AG10803 (cell line): ENCODE results near the gene SLC2A13.

Experiments
- DNase-seq: peaks from one replicate; pipeline ENCODE4 v3.0.0; 2010; ENCODE audit warnings: low read depth
- H3K4me3 ChIP-seq: 2 replicates; pipeline ENCODE4 v1.5.1; 2011; ENCODE audit warnings: mild to moderate bottlenecking, low read length, control low read depth
- TF ChIP-seq, protein P1 (sequence below): conservative IDR thresholded peaks from 2 replicates; pipeline ENCODE4 v1.5.1; 2011; ENCODE audit warnings: mild to moderate bottlenecking, low read length, control low read depth, inconsistent platforms

Gene SLC2A13

DNA sequence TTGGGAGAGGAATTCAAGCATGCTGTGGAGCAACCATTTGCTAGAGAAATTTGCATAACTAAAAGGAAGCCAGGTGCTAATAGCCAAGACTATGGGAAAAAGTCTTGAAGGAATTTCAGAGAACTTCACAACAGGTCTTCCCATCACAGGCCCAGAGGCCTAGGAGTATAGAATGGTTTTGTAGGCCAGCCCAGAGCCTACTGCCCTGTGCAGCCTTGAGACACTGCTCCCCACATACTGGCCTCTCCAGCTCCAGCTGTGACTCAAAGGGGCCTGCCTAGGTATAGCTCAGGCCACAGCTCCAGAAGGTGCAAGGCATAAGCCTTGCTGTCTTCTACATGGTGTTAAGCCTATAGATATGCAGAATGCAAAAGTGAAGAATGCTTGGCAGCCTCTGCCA, 227.1 kb downstream of the SLC2A13 start:
- TF ChIP-seq, protein P1, sequence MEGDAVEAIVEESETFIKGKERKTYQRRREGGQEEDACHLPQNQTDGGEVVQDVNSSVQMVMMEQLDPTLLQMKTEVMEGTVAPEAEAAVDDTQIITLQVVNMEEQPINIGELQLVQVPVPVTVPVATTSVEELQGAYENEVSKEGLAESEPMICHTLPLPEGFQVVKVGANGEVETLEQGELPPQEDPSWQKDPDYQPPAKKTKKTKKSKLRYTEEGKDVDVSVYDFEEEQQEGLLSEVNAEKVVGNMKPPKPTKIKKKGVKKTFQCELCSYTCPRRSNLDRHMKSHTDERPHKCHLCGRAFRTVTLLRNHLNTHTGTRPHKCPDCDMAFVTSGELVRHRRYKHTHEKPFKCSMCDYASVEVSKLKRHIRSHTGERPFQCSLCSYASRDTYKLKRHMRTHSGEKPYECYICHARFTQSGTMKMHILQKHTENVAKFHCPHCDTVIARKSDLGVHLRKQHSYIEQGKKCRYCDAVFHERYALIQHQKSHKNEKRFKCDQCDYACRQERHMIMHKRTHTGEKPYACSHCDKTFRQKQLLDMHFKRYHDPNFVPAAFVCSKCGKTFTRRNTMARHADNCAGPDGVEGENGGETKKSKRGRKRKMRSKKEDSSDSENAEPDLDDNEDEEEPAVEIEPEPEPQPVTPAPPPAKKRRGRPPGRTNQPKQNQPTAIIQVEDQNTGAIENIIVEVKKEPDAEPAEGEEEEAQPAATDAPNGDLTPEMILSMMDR = no peak
- H3K4me3 ChIP-seq = no peak overlapping the region
- no peak for DNase-seq

DNA sequence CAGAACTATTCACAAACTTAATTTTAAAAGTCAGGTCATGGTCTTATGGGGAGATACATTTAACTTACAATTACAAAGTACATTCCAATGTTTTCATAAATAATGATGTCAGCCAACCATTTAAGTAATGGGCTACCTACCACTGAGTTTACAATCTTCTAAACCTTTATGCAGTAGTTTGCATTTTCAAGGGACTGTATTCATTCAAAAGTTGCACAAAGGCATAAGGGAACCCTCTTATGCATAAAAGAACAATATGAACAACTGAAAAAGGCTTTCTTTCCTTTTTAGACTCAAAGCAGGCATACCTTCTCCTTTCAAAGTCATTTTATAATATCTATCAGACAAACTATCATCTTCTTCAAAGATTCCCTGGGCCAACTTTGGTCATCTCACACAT, 230.2 kb downstream of the SLC2A13 start:
- TF ChIP-seq, protein P1 = no peak
- H3K4me3 ChIP-seq = no peak overlapping the region
- no peak for DNase-seq

DNA sequence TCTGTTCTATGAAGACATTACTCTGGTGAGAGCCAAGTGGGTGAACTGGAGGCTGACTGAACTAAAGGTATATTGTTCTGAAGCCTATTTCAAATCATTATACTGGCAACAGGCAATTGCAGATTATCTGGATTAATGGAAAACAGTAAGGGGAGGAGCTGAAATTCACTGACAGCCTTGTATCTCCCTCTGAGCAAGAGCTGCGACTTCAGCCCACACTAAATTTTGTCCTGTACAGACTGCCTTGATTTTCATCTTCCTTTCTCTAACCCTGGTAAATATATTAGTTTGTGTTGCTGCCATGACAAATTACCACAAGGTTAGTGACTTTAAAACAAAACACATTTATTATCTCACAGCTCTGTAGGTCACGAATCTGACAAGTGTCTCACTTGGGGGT, 231.1 kb downstream of the SLC2A13 start:
- TF ChIP-seq, protein P1 = no peak
- no peak for DNase-seq
- H3K4me3 ChIP-seq = no peak overlapping the region

DNA sequence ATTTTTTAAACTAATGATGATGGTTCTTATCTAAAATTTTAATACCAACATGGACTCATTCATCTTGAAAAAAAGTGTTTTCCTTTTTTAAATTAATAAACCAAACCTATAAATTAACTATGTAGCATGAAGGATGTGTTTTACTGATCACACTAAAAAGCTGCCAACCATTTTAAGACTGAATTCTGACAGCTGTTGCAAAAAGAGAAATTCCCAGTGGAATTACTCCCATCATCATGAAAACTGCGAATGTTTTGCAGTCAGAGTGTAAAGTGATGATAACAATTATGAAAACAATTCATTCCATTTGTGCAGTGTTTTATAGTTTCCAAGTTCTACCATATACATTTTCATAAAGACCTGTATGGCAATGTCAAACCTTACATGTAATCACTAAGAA, 232.8 kb downstream of the SLC2A13 start:
- no peak overlapping the region for H3K4me3 ChIP-seq
- DNase-seq = no peak
- TF ChIP-seq, protein P1 = no peak

DNA sequence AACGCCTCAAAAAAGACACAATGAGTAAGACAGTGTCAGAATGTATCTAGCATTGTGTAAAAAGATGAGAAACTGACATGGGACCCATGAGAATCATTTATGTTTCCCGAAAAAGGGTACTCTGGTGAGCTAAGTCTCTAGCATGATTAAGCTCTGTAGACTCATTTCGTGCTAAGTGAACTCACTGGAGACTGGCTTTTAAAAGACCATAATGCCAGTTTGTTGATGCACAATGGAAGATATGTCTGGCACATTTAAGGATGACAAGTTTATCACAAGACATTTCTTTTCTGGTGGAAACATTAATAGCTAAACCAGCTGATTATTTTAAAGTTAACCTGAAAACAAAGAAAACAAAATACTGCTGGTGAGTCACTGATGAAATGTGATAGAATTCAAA, 233.5 kb downstream of the SLC2A13 start:
- DNase-seq = no peak
- TF ChIP-seq, protein P1 = no peak
- no peak overlapping the region for H3K4me3 ChIP-seq

DNA sequence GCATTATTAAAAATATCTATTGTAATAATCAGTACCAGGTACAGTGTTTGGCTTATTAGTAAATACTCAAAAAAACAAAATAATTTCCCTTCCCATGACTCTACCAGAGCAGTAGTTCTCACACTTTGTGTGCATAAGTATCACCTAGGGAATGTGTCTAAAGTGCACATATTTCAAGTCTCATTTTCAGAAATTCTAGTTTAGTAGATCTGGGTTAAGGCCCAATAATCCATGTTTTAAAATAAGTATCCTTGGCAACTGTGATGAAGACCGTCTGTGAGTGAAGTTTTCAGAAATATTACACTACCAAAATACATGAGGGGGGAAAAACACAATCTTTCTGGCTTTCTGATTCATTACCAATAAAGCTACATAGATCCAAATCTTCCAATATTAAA, 237.6 kb downstream of the SLC2A13 start:
- H3K4me3 ChIP-seq = no peak overlapping the region
- no peak for DNase-seq
- TF ChIP-seq, protein P1 = no peak

DNA sequence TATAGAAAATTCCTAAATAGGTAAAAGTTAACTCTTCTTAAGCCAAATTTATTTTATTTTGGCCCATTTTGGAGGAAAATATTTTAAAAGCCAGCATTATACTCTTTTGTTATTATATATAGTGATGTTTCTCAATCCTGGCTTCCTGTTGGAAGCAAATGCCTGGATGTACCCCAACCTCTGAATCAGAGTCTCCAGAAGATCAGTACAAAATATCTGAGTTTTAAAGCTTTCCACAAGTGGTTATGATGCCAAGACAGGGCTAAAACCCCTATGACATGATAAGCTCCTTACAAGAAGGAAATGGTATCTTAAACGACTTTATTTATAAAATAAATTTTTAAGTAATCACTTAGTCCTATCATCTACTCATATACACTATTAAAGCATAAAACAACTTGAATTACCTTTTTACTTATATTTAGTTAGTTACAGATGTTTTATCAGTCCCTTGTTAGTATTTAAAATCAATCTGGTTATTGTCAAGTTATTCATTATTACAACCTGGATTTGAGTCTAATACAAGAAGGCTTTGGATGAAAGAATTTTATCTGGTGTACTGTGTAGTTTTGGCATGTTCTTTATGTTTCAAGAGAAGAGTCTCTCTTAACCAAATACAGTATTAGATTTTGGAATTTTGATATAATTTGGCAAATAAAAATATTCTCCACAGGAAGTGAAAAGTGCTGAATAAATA, 238.1 kb downstream of the SLC2A13 start:
- no peak for DNase-seq
- no peak overlapping the region for H3K4me3 ChIP-seq
- TF ChIP-seq, protein P1 = no peak
